H1 (cell line): ENCODE results near the gene ANKRD2. TPM values are rescaled to one million over a fixed set of nuclear protein-coding genes. Genes with fewer than 3 reads are reported as not detected.

Source experiments
- CTCF ChIA-PET: fragments of 300-600 bp; sonication (Branson Sonifier 250); formaldehyde crosslinking; loops from one replicate; lab custom pipeline; 2021; ENCODE audit not compliant: partially characterized antibody; lab: Charles Lee
- POLR2A ChIA-PET: fragments of 300-600 bp; sonication (Branson Sonifier 250); formaldehyde crosslinking; loops from one replicate; lab custom pipeline; 2021; ENCODE audit warnings: inconsistent platforms; ENCODE audit not compliant: partially characterized antibody; lab: Charles Lee
- DNase-seq, 2 experiments: peaks; one replicate each; pipeline versions ENCODE4 v3.0.0 to v3.0.0-alpha.2; 2010 to 2022; ENCODE audit warnings: low spot score in 2 of 2, low read depth in 1 of 2, mixed read lengths in 1 of 2
- FAIRE-seq: peaks from 2 replicates; lab custom pipeline; 2011; peaks lifted over from hg19 to GRCh38; lab: Jason Lieb, UNC
- H2AFZ ChIP-seq: 2 replicates; pipeline ENCODE4 v1.8.1; 2012; ENCODE audit warnings: low read length, inconsistent platforms
- H2AK5ac ChIP-seq: 2 replicates; pipeline ENCODE4 v1.6.1; 2013; ENCODE audit warnings: low read depth, low read length
- H2BK120ac ChIP-seq: replicated peaks from 2 replicates; pipeline ENCODE3; 2013; ENCODE audit warnings: low read depth, low read length, inconsistent platforms
- H2BK12ac ChIP-seq: 2 replicates; pipeline ENCODE4 v1.6.1; 2013; ENCODE audit warnings: low read depth, low read length
- H2BK15ac ChIP-seq: 2 replicates; pipeline ENCODE4 v1.6.1; 2013; ENCODE audit warnings: low read length
- H2BK20ac ChIP-seq: 2 replicates; pipeline ENCODE4 v1.6.1; 2013; ENCODE audit warnings: low read length
- H2BK5ac ChIP-seq: 2 replicates; pipeline ENCODE4 v1.6.1; 2013; ENCODE audit warnings: low read depth, low read length
- H3K14ac ChIP-seq: 2 replicates; pipeline ENCODE4 v1.6.1; 2013; ENCODE audit warnings: inconsistent platforms; ENCODE audit not compliant: insufficient read length
- H3K18ac ChIP-seq: 2 replicates; pipeline ENCODE4 v1.6.1; 2013; ENCODE audit warnings: low read length; ENCODE audit errors: extremely low read depth
- H3K23ac ChIP-seq: 2 replicates; pipeline ENCODE4 v1.6.1; 2013; ENCODE audit warnings: inconsistent platforms; ENCODE audit not compliant: insufficient read length
- H3K23me2 ChIP-seq: 2 replicates; pipeline ENCODE4 v1.6.1; 2013; ENCODE audit warnings: low read depth, low read length
- H3K27ac ChIP-seq: 2 replicates; pipeline ENCODE4 v1.6.1; 2011; ENCODE audit warnings: low read depth, low read length, inconsistent platforms
- H3K27me3 ChIP-seq, 4 experiments: replicated peaks in 1 of 4; 1 replicate in 1 of 4; 2 replicates in 3 of 4; pipeline versions ENCODE4 v1.6.1 to v1.8.1; 2011 to 2013; ENCODE audit warnings: low read length in 3 of 4, mild to moderate bottlenecking in 3 of 4, inconsistent platforms in 2 of 4, mixed read lengths in 2 of 4, moderate library complexity in 1 of 4; ENCODE audit not compliant: control insufficient read depth in 3 of 4, insufficient read depth in 3 of 4; ENCODE audit errors: extremely low read depth in 1 of 4
- H3K36me3 ChIP-seq, 4 experiments: 2 replicates each; pipeline versions ENCODE4 v1.6.1 to v1.8.1; 2011 to 2013; ENCODE audit warnings: mild to moderate bottlenecking in 4 of 4, low read length in 3 of 4, moderate library complexity in 2 of 4, control low read depth in 1 of 4, inconsistent platforms in 1 of 4; ENCODE audit not compliant: insufficient read depth in 4 of 4, control insufficient read depth in 2 of 4
- H3K4ac ChIP-seq: replicated peaks from 2 replicates; pipeline ENCODE3; 2013; ENCODE audit warnings: low read length, low read depth, mixed read lengths, inconsistent platforms; ENCODE audit not compliant: insufficient read length
- H3K4me1 ChIP-seq, 4 experiments: replicated peaks in 1 of 4; 1 replicate in 1 of 4; 2 replicates in 3 of 4; pipeline versions ENCODE4 v1.6.1 to v1.8.1; 2011 to 2013; ENCODE audit warnings: low read length in 3 of 4, inconsistent platforms in 2 of 4, mixed read lengths in 1 of 4; ENCODE audit not compliant: insufficient read depth in 4 of 4, control insufficient read depth in 3 of 4
- H3K4me2 ChIP-seq, 2 experiments: 2 replicates each; pipeline versions ENCODE4 v1.6.1 to v1.8.1; 2011 to 2013; ENCODE audit warnings: low read depth in 2 of 2, low read length in 2 of 2, control low read depth in 1 of 2, inconsistent platforms in 1 of 2, mild to moderate bottlenecking in 1 of 2; ENCODE audit not compliant: insufficient read depth in 1 of 2
- H3K4me3 ChIP-seq, 4 experiments: fragments of 200-600, 300-600 bp in 1 of 4; sonication (generic), shearing (Covaris generic), sonication (Bioruptor Twin) in 1 of 4; 2 replicates each; pipeline versions ENCODE4 v1.5.1 to v1.8.1; 2011 to 2016; ENCODE audit warnings: low read length in 4 of 4, low read depth in 3 of 4, control low read depth in 2 of 4, inconsistent platforms in 2 of 4, mild to moderate bottlenecking in 2 of 4, mixed read lengths in 1 of 4, moderate library complexity in 1 of 4; ENCODE audit not compliant: insufficient read depth in 2 of 4; ENCODE audit errors: extremely low read depth in 1 of 4
- H3K56ac ChIP-seq: replicated peaks from 2 replicates; pipeline ENCODE3; 2013; ENCODE audit warnings: low read depth, mild to moderate bottlenecking, mixed read lengths, low read length, inconsistent platforms; ENCODE audit not compliant: insufficient read length
- H3K79me1 ChIP-seq: 2 replicates; pipeline ENCODE4 v1.6.1; 2013; ENCODE audit warnings: low read depth, low read length, control low read depth
- H3K79me2 ChIP-seq, 2 experiments: 2 replicates each; pipeline versions ENCODE4 v1.6.1 to v1.8.1; 2012 to 2013; ENCODE audit warnings: low read length in 2 of 2, mild to moderate bottlenecking in 2 of 2, inconsistent platforms in 1 of 2; ENCODE audit not compliant: insufficient read depth in 2 of 2, control insufficient read depth in 1 of 2
- H3K9ac ChIP-seq, 4 experiments: replicated peaks in 1 of 4; 1 replicate in 1 of 4; 2 replicates in 3 of 4; pipeline versions ENCODE4 v1.6.1 to v1.8.1; 2011 to 2013; ENCODE audit warnings: low read depth in 3 of 4, low read length in 3 of 4, control low read depth in 2 of 4, mild to moderate bottlenecking in 2 of 4, moderate library complexity in 2 of 4, inconsistent platforms in 1 of 4; ENCODE audit errors: extremely low read depth in 1 of 4
- H3K9me3 ChIP-seq, 2 experiments: 2 replicates each; pipeline versions ENCODE4 v1.6.1 to v1.8.1; 2012 to 2013; ENCODE audit warnings: mild to moderate bottlenecking in 2 of 2, moderate library complexity in 2 of 2, control low read depth in 1 of 2, inconsistent platforms in 1 of 2, low read depth in 1 of 2, low read length in 1 of 2, mixed read lengths in 1 of 2; ENCODE audit not compliant: insufficient read depth in 2 of 2
- H4K20me1 ChIP-seq, 2 experiments: replicated peaks in 1 of 2; 2 replicates each; pipeline versions ENCODE3 to v1.8.1; 2011 to 2013; ENCODE audit warnings: inconsistent platforms in 2 of 2, low read length in 2 of 2, mild to moderate bottlenecking in 1 of 2; ENCODE audit not compliant: insufficient read depth in 2 of 2, control insufficient read depth in 1 of 2
- H4K5ac ChIP-seq: 2 replicates; pipeline ENCODE4 v1.6.1; 2013; ENCODE audit warnings: low read length, low read depth, mixed read lengths, inconsistent platforms; ENCODE audit not compliant: insufficient read length
- H4K8ac ChIP-seq: 2 replicates; pipeline ENCODE4 v1.8.0; 2013; ENCODE audit warnings: mild to moderate bottlenecking, moderate library complexity, low read length, inconsistent platforms; ENCODE audit not compliant: insufficient read depth; ENCODE audit errors: extremely low read depth
- H4K91ac ChIP-seq: replicated peaks from 2 replicates; pipeline ENCODE3; 2013; ENCODE audit warnings: low read length, mixed read lengths, inconsistent platforms; ENCODE audit not compliant: insufficient read length
- CHD2 ChIP-seq: IDR thresholded peaks from 2 replicates; pipeline ENCODE4 v1.6.1; 2012; ENCODE audit warnings: low read length, improper control_type of control experiment
- HDAC2 ChIP-seq, 2 experiments: fragments of 300-600 bp in 1 of 2; sonication (generic) in 1 of 2; IDR thresholded peaks; 2 replicates each; pipeline ENCODE4 v1.6.1; 2011 to 2012; ENCODE audit warnings: low read depth in 2 of 2, low read length in 2 of 2, mild to moderate bottlenecking in 2 of 2, moderate library complexity in 2 of 2, borderline replicate concordance in 1 of 2, inconsistent platforms in 1 of 2
- JUN ChIP-seq: IDR thresholded peaks from 2 replicates; pipeline ENCODE4 v1.6.1; 2011; ENCODE audit warnings: low read depth, mild to moderate bottlenecking, improper control_type of control experiment, low read length
- NANOG ChIP-seq: IDR thresholded peaks from 2 replicates; pipeline ENCODE4 v1.6.1; 2011; ENCODE audit warnings: low read length, low read depth, mild to moderate bottlenecking, inconsistent platforms; ENCODE audit not compliant: insufficient read depth, poor library complexity, severe bottlenecking
- SIN3A ChIP-seq, 2 experiments: IDR thresholded peaks in 1 of 2; conservative IDR thresholded peaks in 1 of 2; 2 replicates each; pipeline ENCODE4 v1.6.1; 2011 to 2012; ENCODE audit warnings: low read length in 2 of 2, improper control_type of control experiment in 1 of 2, low read depth in 1 of 2, mild to moderate bottlenecking in 1 of 2
- WGBS, 2 experiments: shearing (Covaris generic) in 1 of 2; methylation state at CpG; one replicate each; pipeline versions ENCODE4 v1.1.6 to v1.1.7; 2013 to 2015; ENCODE audit warnings: low lambda C conversion rate in 2 of 2, mixed read lengths in 2 of 2, inconsistent platforms in 1 of 2, low coverage in 1 of 2, missing lambda C conversion rate in 1 of 2; ENCODE audit not compliant: insufficient replicate concordance in 2 of 2, insufficient coverage in 1 of 2, insufficient read length in 1 of 2; ENCODE audit errors: extremely low coverage in 1 of 2, missing lambda C conversion rate in 1 of 2; 5-methylcytosine and 5-hydroxymethylcytosine counted together
- polyA plus RNA-seq, 7 experiments: library from polyadenylated mRNA; depleted of rRNA in 3 of 7; stranded (reverse) in 5 of 7; unstranded in 2 of 7; fragments of >200 nt in 5 of 7; fragments of 200-250 nt in 2 of 7; gene quantifications; 1 replicate in 5 of 7; 2 replicates in 1 of 7; 4 replicates in 1 of 7; pipeline versions ENCODE4 v1.2.1 to v1.2.3, GENCODE V29; 2011 to 2013; ENCODE audit warnings: missing spikeins in 2 of 7, mixed read lengths in 2 of 7
- total RNA-seq: library from RNA; stranded (reverse); fragmentation: NEBNext Ultra II Directional; extraction: Animal tissue kit (Norgen Biotek cat#: 25700); gene quantifications from 2 replicates; pipeline ENCODE4 v1.2.1, GENCODE V29; 2021
- TF ChIP-seq, protein P1 (sequence below): IDR thresholded peaks from 2 replicates; pipeline ENCODE4 v1.6.1; 2012; ENCODE audit warnings: low read length, inconsistent platforms

ANKRD2 gene
- total and polyA plus RNA-seq, 2 of the 8 experiments (the other 6 are each of a cell fraction or from before 2014, with no cell fraction given) = not detected

DNA sequence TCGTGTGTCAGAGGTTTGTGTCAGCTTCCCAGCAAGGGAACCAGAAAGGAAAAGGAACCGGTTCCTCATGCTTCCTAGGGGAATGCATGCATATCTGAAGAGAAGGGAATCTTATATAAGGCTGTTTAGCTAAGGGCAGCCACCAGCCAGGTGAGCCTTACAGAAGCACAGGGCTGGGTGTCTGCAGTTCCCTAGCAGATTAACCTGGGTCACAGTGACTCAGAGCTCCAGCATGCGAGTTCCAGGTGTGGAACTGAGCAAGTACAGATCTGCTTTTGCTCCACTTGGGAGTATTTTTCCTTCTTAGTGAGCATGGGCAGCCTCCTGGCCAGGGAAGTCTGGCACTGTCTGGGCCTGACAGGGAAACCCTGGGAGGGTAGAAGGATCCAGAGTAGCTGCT is 957 bp upstream of the ANKRD2 start:
- Histone ChIP-seq H4K5ac (no peak overlapping the region), H3K36me3 (peaks cover 0 to 14% (median 2%) of the 10 kb centered on the region in 4 experiments; a peak in 4 of 8 replicates), H3K27me3 (no peaks in the 10 kb centered on the region), H3K27ac (no peak overlapping the region), H3K14ac (no peak overlapping the region), H3K79me1 (no peaks in the 10 kb centered on the region), H2AFZ (no peak overlapping the region), H2BK15ac (0 out of 2 replicates have a peak overlapping the region, but pooled peaks have one; percentile 16), H3K9me3 (no peaks in the 10 kb centered on the region), H3K23ac (no peak overlapping the region), H3K56ac (no peak overlapping the region), H2AK5ac (0 out of 2 replicates have a peak overlapping the region, but pooled peaks have one; percentile 6), H3K79me2 (no peaks in the 10 kb centered on the region), H3K4ac (no peak overlapping the region), H2BK5ac (0 out of 2 replicates have a peak overlapping the region, but pooled peaks have one; percentile 44), H2BK12ac (no peak overlapping the region), H3K18ac (no peak overlapping the region), H2BK20ac (no peak overlapping the region), H3K4me3 (no peak overlapping the region), H2BK120ac (no peak overlapping the region), H4K20me1 (peaks cover 0 to 2% of the 10 kb centered on the region in 2 experiments), H4K8ac (no peak overlapping the region), H3K4me2 (no peak overlapping the region), H3K9ac (no peak overlapping the region), H3K4me1 (peaks cover 2 to 6% (median 4%) of the 10 kb centered on the region in 4 experiments; a peak in 3 of 7 replicates), H4K91ac (no peak overlapping the region), H3K23me2 (no peaks in the 10 kb centered on the region)
- 79% methylated on average over 3 of the region's 3 CpGs; no CpG with 5 or more reads in 1 of the 2 experiments for WGBS, 2 experiments
- CTCF ChIA-PET = interaction anchor here (0.5 to 12.9 kb wide), 30 partner anchors 12 to 266 kb away, joined by 3 to 169 read pairs (median 6); partner anchors contain the start of genes C10orf62, HOGA1 and PI4K2A
- DNase-seq = no peak
- no peak for FAIRE-seq
- POLR2A ChIA-PET = interaction anchor here (1.4 to 1.7 kb wide), 3 partner anchors 10 to 39 kb away, joined by 3 to 8 read pairs (median 7); no protein-coding TSS in a partner anchor
- TF ChIP-seq, protein P1, sequence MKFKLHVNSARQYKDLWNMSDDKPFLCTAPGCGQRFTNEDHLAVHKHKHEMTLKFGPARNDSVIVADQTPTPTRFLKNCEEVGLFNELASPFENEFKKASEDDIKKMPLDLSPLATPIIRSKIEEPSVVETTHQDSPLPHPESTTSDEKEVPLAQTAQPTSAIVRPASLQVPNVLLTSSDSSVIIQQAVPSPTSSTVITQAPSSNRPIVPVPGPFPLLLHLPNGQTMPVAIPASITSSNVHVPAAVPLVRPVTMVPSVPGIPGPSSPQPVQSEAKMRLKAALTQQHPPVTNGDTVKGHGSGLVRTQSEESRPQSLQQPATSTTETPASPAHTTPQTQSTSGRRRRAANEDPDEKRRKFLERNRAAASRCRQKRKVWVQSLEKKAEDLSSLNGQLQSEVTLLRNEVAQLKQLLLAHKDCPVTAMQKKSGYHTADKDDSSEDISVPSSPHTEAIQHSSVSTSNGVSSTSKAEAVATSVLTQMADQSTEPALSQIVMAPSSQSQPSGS = no peak
- TF ChIP-seq SIN3A (conservative IDR thresholded peaks at IDR 0.05 in 1 of 2, IDR thresholded peaks at IDR 0.05 in 1 of 2; ENCODE audit: low read depth in 1 of 2, low read length in 2 of 2) = no peak
- TF ChIP-seq JUN = no peak
- TF ChIP-seq CHD2 = no peak
- no peak for TF ChIP-seq HDAC2 (IDR thresholded peaks at IDR 0.05; ENCODE audit: borderline replicate concordance in 1 of 2, low read depth in 2 of 2, low read length in 2 of 2)
- no peak for TF ChIP-seq NANOG
